Lung microvascular endothelial cell (primary cell): ENCODE measurements around the gene OR56B1. TPM values are rescaled to one million over a fixed set of nuclear protein-coding genes. Genes with fewer than 3 reads are reported as not detected.
"Not testable (repeated sequence)": the region's sequence is repeated elsewhere in the genome, so short reads cannot be mapped to it uniquely, and the experiment has no call there.

Experiments used
- DNase-seq, 2 donors: peaks; one replicate each; pipeline versions ENCODE4 v3.0.0 to v3.0.0-alpha.2; 2010; ENCODE audit warnings: low read depth in 2 of 2
- total RNA-seq: library from RNA; depleted of rRNA; stranded (reverse); fragments of >200 nt; gene quantifications from 2 replicates; pipeline ENCODE4 v1.2.1, GENCODE V29; 2014

The OR56B1 gene, protein sequence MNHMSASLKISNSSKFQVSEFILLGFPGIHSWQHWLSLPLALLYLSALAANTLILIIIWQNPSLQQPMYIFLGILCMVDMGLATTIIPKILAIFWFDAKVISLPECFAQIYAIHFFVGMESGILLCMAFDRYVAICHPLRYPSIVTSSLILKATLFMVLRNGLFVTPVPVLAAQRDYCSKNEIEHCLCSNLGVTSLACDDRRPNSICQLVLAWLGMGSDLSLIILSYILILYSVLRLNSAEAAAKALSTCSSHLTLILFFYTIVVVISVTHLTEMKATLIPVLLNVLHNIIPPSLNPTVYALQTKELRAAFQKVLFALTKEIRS
- total RNA-seq, result not detected in 2 replicates

DNA sequence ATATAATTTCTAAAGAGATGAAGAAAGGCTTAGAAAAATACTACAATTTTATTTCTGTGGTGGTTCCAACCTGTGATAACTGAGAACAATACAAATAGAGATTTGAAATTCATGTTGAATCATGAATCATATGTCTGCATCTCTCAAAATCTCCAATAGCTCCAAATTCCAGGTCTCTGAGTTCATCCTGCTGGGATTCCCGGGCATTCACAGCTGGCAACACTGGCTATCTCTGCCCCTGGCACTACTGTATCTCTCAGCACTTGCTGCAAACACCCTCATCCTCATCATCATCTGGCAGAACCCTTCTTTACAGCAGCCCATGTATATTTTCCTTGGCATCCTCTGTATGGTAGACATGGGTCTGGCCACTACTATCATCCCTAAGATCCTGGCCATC lies at the start of gene OR56B1:
TSS of gene OR56B1 (plus strand) at position 53 of the 400 bp plus-strand sequence. CDS start at position 122, 69 bp downstream.
- no peak for DNase-seq

DNA sequence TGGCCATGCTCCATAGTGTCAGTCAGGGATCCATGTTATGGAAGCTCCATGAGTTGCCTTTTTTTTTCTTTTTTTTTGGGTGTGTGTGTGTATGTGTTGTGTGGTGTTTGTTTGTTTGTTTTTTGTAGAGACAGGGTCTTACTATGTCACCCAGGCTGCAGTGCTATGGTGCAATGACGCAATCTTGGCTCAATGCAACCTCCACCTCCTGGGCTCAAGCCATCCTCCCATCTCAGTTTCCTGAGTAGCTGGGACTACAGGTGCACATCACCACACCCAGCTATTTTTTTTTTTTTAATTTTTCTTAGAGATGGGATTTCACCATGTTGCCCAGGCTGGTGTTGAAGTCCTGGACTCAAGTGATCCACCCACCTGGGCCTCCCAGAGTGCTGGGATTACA lies 47.8 kb upstream of the OR56B1 start:
- no peak for DNase-seq

DNA sequence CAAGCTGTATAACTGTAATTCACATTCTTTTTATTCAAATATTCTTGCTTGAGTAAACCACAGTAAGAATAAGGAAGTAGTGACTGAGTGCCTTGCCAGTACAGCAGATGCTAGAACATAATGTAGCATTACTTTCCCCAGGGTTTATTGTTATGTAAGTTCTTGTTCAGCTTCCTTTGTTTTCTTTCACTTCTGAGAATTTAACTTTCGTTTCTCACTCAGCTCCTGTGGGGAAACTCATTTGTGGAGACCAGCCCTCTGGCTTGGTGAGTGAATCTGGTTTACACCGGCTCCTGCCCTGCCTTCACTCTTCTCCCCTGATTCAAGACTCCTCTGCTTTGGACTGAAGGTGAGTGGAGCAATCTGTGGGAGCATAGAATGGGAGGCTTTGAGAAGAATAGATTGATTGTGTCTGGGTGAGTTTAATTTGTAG lies 46.7 kb upstream of the OR56B1 start, which contains the start of gene TRIM22:
TSS of gene TRIM22 (plus strand) at position 240 of the 433 bp plus-strand sequence. CDS start 6,443 bp downstream, outside the sequence.
- peak; percentile 57 to 86 for DNase-seq

DNA sequence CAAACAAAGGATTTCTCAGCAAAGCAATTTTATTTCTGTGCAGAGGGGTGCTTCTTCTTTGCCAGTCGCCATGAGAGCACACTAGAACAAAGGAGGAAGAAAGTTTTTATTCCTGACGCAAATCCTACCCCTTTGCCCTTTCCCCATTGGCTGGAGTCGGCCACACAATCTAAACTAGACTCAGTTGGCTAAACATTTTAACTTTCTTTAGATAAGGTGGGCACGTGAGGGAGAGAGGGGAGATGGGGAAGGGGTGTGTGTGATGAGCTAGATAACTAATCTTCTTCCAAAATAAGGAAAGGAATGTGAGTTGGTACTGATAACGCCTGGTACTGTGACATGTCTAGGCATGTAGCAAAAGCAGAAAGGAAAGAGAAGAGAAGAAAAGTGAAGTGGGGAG lies 46.0 kb upstream of the OR56B1 start:
- peak; percentile 42 to 73 for DNase-seq

DNA sequence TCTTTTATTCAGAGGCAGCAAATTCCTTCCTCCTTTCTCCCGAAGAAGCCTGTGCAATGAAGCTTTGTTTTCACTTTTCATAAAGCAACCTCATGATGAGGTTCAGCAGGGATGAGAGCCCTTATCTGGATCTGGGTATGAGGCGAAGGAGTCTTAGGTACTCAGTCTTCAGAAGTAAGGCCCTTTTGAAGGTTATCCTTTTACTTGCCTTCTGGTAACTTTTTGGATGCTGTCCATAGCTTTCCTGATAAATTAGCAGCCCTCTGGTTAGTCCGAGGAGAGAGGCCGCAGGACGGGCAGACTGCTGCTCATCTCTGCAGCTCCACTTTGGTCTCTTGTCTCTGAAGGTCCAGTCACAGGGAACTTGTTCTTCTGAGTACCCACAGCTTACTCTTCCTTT lies 45.5 kb upstream of the OR56B1 start:
- DNase-seq, result peak; percentile 17 to 45

DNA sequence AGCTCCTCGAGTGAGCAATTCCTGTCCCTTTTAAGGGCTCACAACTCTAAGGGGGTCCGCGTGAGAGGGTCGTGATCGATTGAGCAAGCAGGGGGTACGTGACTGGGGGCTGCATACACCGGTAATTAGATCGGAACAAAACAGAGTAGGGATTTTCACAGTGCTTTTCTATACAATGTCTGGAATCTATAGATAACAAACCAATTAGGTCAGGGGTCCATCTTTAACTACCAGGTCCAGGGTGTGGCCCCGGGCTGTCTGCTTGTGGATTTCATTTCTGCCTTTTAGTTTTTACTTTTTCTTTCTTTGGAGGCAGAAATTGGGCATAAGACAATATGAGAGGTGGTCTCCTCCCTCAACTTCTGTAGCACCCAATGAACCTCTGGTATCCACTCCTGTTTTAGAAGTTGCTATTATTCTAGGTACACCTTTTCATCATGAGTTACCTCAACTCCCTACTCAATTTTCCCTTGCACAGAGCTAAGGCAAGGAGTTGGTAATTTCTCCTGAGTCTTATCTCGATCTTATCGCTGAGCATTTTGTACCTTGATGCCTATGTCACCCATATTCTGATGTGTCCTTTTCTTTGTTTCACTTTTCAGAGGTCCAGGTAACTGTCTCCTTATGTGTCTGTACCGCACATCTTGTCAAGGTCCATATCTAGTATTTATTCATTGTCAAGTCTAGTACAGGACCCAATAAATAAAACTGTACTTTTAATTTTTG lies 44.8 kb upstream of the OR56B1 start:
- DNase-seq, result not testable (repeated sequence)

DNA sequence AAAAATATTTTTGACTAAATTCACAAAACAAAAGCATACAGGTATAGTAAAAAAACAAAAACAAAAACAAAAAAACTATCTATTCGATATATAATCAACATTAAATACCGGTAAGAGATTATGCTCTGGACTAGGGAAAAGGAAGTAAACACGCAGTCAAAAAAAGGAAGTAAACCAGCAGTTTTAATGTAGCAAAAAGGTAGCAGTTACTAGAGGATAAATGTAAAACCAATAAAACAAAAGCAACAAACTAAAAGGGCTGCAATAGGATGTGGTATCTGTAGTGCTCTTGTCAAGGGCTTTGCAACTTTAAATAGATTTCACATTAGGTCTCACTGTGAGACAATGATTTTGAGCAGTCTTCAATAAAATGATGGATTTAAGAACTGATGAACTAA lies 44.3 kb upstream of the OR56B1 start:
- no peak for DNase-seq

DNA sequence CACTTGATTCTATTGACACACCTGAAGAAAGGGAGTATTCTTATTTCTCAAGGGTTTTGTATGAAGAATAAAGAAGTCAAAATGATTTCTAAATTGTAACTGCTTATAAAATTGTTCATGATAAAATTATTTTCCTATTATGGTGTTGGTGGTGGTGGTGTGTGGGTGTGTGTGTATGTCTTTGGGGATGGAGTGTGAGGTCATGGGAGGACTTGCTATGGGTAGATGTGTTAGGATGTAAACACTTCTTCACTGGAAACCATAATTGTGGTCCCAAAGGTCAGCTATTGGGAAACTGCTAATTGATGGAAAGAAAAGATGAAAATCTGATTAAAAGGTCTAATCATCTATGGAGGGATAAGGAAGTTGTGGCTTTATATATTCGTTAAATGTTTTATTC lies 41.6 kb upstream of the OR56B1 start:
- DNase-seq, result no peak

DNA sequence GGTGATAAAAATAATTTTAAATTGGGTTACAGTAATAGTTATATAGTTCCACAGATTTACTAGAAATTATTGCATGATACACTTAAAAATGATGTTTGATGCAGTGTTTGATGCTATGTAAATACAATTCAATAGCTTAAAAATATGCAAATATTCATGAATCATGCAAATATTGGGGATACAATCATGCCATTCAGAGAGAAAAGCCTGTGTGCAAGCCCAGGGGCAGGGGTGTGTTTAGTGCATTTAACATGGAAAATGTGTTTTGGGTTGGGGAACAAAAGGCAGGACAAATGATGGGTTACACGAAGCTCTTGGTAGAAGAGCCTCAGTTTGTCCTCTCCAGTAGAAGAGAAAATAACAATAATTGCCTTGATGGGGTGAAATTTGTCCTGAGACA lies 40.7 kb upstream of the OR56B1 start:
- no peak for DNase-seq

DNA sequence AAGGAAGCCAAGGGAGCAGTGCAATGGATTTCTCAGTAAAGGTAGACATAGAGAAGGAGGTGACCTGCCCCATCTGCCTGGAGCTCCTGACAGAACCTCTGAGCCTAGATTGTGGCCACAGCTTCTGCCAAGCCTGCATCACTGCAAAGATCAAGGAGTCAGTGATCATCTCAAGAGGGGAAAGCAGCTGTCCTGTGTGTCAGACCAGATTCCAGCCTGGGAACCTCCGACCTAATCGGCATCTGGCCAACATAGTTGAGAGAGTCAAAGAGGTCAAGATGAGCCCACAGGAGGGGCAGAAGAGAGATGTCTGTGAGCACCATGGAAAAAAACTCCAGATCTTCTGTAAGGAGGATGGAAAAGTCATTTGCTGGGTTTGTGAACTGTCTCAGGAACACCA lies 40.0 kb upstream of the OR56B1 start:
- no peak for DNase-seq

DNA sequence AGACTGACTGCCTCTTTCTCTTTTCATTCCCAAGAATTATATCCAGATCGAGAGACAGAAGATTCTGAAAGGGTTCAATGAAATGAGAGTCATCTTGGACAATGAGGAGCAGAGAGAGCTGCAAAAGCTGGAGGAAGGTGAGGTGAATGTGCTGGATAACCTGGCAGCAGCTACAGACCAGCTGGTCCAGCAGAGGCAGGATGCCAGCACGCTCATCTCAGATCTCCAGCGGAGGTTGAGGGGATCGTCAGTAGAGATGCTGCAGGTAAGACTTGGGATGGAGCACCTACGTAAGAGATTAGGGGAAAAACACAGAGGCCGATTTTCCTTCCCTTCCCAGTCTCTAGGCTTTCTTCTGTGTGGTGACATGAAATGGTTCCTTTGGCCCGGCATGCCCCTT lies 38.0 kb upstream of the OR56B1 start:
- DNase-seq, result no peak

DNA sequence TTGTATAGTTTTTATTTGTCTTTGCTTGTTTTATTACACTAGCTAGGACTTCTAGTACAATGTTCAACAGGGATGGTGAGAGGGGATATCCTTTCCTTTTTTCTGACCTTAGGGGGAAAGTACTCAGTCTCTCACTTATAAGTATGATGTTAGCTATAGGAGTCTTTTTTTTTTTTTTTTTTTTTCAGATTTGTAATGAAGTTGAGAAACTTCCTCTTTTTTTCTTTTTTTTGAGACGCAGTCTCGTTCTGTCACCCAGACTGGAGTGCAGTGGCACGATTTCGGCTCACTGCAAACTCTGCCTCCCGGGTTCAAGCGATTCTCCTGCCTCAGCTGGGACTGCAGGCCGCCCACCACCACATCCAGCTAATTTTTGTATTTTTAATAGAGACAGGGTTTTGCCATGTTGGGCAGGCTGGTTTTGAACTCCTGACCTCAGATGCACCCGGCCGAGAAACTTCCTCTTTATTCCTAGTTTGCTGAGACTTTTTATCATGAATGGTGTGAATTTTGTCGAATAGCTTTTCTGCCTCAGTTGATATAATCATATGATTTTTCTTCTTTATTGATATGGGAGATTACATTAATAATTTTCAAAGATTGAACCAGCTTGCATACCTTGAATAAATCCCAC lies 35.7 kb upstream of the OR56B1 start:
- no peak for DNase-seq

DNA sequence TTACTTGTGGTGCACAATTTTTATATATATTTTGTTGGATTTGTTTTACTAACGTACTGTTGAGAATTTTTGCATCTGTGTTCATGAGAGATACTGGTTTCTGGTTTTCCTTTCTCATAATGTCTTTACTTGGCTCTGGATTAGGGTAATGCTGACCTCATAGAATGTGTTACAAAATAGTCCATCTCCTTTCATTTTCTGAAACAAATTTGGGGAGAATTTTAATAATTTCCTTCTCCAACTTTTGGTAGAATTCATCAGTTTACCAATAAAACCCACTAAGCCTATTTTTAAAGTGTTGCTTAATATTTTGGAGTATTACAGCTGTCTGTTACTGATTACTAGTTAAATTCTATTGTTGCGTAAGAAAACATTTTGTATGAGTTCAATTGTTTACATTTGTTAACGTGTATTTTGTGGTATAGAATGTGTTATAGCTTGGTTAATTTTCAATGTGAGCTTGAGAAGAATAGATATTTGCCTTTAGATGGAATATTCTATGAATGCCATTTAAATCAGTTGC lies 35.1 kb upstream of the OR56B1 start:
- no peak for DNase-seq

DNA sequence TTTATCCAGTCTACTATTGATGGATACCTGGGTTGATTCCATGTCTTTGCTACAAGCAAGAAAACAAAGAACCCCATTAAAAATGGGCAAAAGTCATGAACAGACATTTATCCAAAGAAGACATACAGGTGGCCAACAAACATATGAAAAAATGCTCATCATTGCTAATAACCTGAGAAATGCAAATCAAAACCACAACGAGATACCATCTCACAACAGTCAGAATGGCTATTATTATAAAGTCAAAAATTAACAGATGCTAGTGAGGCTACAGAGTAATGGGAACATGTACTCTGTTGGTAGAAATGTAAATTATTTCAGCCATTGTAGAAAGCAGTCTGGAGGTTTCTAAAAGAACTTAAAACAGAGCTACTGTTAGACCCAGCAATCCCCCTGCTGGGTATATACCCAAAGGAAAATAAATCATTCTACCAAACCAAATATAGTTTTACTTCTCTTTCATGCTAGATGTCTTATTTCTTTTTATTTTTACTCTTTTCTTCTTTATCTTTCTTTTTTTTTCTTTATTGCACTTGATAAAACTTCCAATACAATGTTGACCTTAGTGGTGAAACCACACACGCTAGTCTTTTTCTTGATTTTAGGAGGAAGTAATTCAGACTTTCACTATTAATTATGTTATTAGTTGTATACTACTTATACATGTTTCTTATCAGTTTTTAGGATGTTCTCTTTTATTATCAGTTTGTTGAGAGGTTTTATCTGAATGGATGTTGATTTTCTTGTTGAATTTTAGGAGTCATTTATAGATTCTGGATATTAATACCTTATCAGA lies 32.3 kb upstream of the OR56B1 start:
- DNase-seq, result no peak

DNA sequence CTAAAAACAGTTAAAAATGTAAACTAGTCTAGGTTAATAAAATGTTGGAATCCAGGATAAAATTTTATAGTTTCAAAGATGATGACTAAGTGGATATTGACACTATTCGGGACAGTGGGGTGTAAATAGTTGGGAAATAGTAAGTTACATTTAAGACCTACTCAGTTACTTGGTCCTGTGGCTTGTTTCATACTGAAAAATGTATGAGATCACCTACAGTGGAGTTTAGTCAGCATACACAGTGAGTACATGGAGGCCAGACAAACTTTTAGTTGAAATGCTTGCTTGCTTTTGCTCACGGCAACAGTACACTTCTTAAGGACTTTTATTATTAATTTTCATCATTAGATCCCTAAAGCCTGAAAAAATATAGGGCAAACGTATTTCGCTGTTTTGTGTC lies 30.6 kb upstream of the OR56B1 start:
- DNase-seq, result no peak

DNA sequence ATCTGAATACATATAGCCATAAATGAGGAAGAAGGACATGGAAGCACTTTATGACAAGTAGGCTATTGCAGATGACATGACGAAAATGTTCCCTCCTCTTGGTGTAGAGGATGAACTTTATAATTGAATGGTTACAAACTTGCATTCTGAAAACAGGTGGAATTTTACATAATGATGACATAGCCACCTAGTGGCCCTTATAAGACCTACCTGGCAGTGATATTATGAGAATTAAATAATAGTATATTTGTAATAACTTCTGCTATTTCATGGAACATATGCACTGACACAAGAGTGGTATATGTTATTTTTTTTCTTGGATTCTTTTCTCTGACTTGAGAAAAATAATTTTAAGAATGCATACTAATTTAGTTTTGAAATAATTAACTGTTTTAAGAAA lies 23.7 kb upstream of the OR56B1 start:
- peak; percentile 19 to 47 for DNase-seq

DNA sequence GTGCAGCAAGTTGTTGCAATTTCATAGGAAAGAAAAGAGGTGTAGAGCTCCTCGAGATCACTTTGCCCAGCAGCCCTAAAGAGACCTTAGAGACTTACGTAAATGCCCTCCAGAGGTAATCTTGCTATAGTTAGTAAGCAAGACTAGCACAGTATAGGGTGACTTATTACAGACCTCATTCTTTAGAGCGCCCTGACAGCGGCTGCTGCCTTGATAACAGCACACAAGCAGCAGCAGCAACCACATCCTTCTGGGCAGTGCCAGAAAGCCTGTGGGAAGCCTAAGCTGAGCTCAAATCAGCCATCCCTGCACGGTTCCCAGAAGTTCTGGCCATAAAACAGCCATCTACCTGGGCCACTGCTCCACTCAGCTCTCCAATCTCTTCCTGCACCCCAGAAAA lies 22.6 kb upstream of the OR56B1 start:
- DNase-seq, result no peak

DNA sequence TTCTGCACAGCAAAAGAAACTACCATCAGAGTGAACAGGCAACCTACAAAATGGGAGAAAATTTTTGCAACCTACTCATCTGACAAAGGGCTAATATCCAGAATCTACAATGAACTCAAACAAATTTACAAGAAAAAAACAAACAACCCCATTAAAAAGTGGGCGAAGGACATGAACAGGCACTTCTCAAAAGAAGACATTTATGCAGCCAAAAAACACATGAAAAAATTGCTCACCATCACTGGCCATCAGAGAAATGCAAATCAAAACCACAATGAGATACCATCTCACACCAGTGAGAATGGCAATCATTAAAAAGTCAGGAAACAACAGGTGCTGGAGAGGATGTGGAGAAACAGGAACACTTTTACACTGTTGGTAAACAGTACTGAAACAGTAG lies 19.7 kb upstream of the OR56B1 start:
- DNase-seq, result not testable (repeated sequence)

DNA sequence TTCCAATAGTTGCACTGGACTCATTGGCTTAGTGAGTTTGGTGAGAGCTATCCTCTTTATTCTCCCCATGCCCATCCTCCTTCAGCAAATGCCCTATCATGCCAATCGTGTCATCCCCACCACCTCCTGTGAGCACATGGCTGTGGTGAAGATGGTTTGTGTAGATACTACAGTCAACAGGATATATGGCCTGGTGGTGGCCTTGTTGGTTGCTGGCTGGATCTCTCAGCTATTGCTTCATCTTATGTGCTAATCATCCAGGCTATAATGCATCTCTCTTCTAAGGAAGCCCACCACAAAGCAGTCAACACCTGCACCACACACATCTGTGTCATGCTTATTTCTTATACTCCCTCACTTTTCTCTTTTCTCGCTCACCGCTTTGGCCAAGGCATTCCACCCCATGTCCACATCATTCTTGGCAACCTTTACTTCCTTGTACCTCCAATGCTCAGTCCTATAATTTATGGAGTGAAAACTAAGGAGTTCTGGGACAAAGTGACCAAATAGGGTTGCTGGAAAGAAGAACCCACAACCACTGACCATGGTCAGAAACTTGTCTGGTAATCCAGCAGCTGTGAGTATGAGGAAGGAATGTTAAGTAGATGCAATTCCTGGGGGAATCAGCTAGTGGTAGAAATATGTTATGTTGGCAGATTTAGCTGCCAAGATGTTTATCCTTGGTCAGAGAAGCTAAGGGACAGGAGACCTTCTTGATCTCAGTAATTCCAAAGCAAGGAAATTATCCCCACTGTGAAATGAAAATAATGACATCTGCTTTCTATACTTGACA lies 16.3 kb upstream of the OR56B1 start:
- DNase-seq, result no peak

DNA sequence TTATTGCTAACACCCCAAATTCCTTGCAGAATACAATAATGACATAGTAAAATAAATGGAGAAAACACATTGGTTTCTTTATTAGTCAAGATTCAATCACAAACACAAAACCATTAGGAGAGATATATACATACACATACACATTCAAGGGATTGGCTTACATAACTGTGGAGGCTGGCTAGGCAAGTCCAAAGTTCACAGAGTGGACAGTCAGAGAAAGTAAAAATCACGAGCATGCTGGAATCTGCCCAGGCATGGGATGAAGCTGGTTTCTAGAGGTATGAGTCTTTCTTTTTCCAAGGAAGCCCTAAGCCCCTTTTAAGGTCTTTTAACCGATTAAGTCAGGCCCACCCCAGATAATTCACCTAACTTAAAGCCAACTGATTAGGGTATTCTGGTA lies 13.6 kb upstream of the OR56B1 start:
- DNase-seq, result no peak

DNA sequence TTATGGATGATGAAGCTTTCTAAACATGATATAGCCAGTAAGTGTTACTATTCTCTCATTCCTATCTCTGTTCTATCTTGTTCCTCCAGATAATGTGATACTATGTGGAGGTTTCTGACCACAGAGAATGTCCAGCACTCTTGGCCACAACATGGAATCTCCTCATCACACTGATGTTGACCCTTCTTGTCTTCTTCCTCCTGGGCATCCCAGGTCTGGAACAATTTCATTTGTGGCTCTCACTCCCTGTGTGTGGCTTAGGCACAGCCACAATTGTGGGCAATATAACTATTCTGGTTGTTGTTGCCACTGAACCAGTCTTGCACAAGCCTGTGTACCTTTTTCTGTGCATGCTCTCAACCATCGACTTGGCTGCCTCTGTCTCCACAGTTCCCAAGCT lies 9.9 kb upstream of the OR56B1 start:
- DNase-seq, result no peak
